Sigmoid colon (tissue), 3 donors: ENCODE data around the gene NMBR.

Experiments used
- CTCF ChIP-seq, 4 experiments: fragments of 450-650 bp in 3 of 4; fragments of 200-600 bp in 1 of 4; IDR thresholded peaks; one replicate each; pipeline ENCODE4 v1.5.1; 2016 to 2019; ENCODE audit warnings: antibody characterized with exemption in 4 of 4, mild to moderate bottlenecking in 3 of 4, moderate library complexity in 2 of 4
- POLR2A ChIP-seq, 2 donors: fragments of 450-650 bp; IDR thresholded peaks; one replicate each; pipeline ENCODE4 v1.6.1; 2016; ENCODE audit warnings: antibody characterized with exemption in 2 of 2, mild to moderate bottlenecking in 2 of 2, moderate library complexity in 2 of 2

GRCh38 chr6:142031035-142031434, 115.9 kb downstream of the NMBR start:
- TF ChIP-seq CTCF (IDR thresholded peaks at IDR 0.05): no peak
- TF ChIP-seq POLR2A (IDR thresholded peaks at IDR 0.05): no peak
